Mammary epithelial cell (primary cell): Measurements from ENCODE around the gene ERN1.

Source experiments
- EZH2 ChIP-seq: IDR thresholded peaks from 2 replicates; pipeline ENCODE4 v1.6.1; 2012; ENCODE audit warnings: low read length, inconsistent platforms, borderline replicate concordance
- TF ChIP-seq, protein P1 (sequence below), 2 donors: IDR thresholded peaks in 1 of 2; conservative IDR thresholded peaks in 1 of 2; 2 replicates each; pipeline ENCODE4 v1.5.1; 2011 to 2012; ENCODE audit warnings: inconsistent platforms in 2 of 2, low read length in 2 of 2, mild to moderate bottlenecking in 2 of 2, control low read depth in 1 of 2, low read depth in 1 of 2; ENCODE audit not compliant: insufficient read depth in 1 of 2; ENCODE audit errors: extremely low read depth in 1 of 2

- TF ChIP-seq, protein P1, sequence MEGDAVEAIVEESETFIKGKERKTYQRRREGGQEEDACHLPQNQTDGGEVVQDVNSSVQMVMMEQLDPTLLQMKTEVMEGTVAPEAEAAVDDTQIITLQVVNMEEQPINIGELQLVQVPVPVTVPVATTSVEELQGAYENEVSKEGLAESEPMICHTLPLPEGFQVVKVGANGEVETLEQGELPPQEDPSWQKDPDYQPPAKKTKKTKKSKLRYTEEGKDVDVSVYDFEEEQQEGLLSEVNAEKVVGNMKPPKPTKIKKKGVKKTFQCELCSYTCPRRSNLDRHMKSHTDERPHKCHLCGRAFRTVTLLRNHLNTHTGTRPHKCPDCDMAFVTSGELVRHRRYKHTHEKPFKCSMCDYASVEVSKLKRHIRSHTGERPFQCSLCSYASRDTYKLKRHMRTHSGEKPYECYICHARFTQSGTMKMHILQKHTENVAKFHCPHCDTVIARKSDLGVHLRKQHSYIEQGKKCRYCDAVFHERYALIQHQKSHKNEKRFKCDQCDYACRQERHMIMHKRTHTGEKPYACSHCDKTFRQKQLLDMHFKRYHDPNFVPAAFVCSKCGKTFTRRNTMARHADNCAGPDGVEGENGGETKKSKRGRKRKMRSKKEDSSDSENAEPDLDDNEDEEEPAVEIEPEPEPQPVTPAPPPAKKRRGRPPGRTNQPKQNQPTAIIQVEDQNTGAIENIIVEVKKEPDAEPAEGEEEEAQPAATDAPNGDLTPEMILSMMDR (conservative IDR thresholded peaks at IDR 0.05 in 1 of 2, IDR thresholded peaks at IDR 0.05 in 1 of 2; ENCODE audit: extremely low read depth in 1 of 2, insufficient read depth in 1 of 2, low read depth in 1 of 2, low read length in 2 of 2), result no peak
- TF ChIP-seq EZH2, result no peak
Measured at GRCh38 chr17:64106918-64107317, 23.0 kb downstream of the ERN1 start.
